SK-N-SH treated with all-trans-retinoic acid at 6 μM for 48 hours (cell line): Measurements from ENCODE around the gene TMEM263.

Experiments
- ARNTL ChIP-seq: fragments of 450-650 bp; formaldehyde crosslinking; IDR thresholded peaks from 2 replicates; pipeline ENCODE4 v1.5.0; 2020; ENCODE audit warnings: low read depth, mild to moderate bottlenecking, moderate library complexity, borderline replicate concordance
- CREB5 ChIP-seq: fragments of 250-450 bp; sonication (Bioruptor Pico); IDR thresholded peaks from 2 replicates; pipeline ENCODE4 v1.5.1; 2020; ENCODE audit warnings: low read depth, mild to moderate bottlenecking, moderate library complexity
- CSRNP3 ChIP-seq: fragments of 250-450 bp; sonication (Bioruptor Pico); IDR thresholded peaks from 2 replicates; pipeline ENCODE4 v1.5.1; 2021; ENCODE audit warnings: mild to moderate bottlenecking, moderate library complexity
- GLIS3 ChIP-seq: fragments of 250-450 bp; sonication (Bioruptor Pico); IDR thresholded peaks from 2 replicates; pipeline ENCODE4 v1.5.0; 2020; ENCODE audit warnings: mild to moderate bottlenecking, moderate library complexity
- ISL1 ChIP-seq: fragments of 250-450 bp; sonication (Bioruptor Pico); IDR thresholded peaks from 2 replicates; pipeline ENCODE4 v2.1.2; 2022; ENCODE audit warnings: mild to moderate bottlenecking, moderate library complexity
- OSR1 ChIP-seq: fragments of 250-450 bp; sonication (Bioruptor Pico); IDR thresholded peaks from 2 replicates; pipeline ENCODE4 v1.8.0; 2022; ENCODE audit warnings: moderate library complexity, mild to moderate bottlenecking, inconsistent platforms
- PATZ1 ChIP-seq: fragments of 250-450 bp; sonication (Bioruptor Pico); IDR thresholded peaks from 2 replicates; pipeline ENCODE4 v1.8.0; 2020; ENCODE audit warnings: mild to moderate bottlenecking, moderate library complexity, borderline replicate concordance
- PPARA ChIP-seq: fragments of 250-450 bp; sonication (Bioruptor Pico); IDR thresholded peaks from 2 replicates; pipeline ENCODE4 v1.5.0; 2020; ENCODE audit warnings: mild to moderate bottlenecking, borderline replicate concordance
- RARB ChIP-seq: fragments of 250-450 bp; sonication (Bioruptor Pico); IDR thresholded peaks from 2 replicates; pipeline ENCODE4 v1.8.0; 2021; ENCODE audit warnings: mild to moderate bottlenecking, moderate library complexity
- SNAI2 ChIP-seq: fragments of 250-450 bp; sonication (Bioruptor Pico); IDR thresholded peaks from 2 replicates; pipeline ENCODE4 v1.5.0; 2020; ENCODE audit warnings: mild to moderate bottlenecking, moderate library complexity
- ZNF8 ChIP-seq: fragments of 450-650 bp; formaldehyde crosslinking; IDR thresholded peaks from 2 replicates; pipeline ENCODE4 v1.5.0; 2020; ENCODE audit warnings: mild to moderate bottlenecking, moderate library complexity

GRCh38 chr12:106960443-106960842, 4.7 kb downstream of the TMEM263 start:
- TF ChIP-seq ZNF8 (CRISPR knock-in tag) (no peak), RARB (CRISPR knock-in tag) (no peak), ISL1 (CRISPR knock-in tag) (no peak), PPARA (CRISPR knock-in tag) (no peak), PATZ1 (no peak), CREB5 (CRISPR knock-in tag) (no peak), GLIS3 (CRISPR knock-in tag) (no peak), CSRNP3 (no peak), ARNTL (CRISPR knock-in tag) (no peak), SNAI2 (no peak), OSR1 (CRISPR knock-in tag) (no peak)
